HG03135 (cell line): ENCODE data around the gene KRT6A.
"Not testable (repeated sequence)": the region's sequence is repeated elsewhere in the genome, so short reads cannot be mapped to it uniquely, and the experiment has no call there.

ENCODE experiments used
- ATAC-seq: cut with Tn5 transposase; IDR thresholded peaks from one replicate; pipeline ENCODE4 v1.9.1; 2021; ENCODE audit warnings: mild to moderate bottlenecking, moderate library complexity; ENCODE audit not compliant: unreplicated experiment

The KRT6A gene

DNA sequence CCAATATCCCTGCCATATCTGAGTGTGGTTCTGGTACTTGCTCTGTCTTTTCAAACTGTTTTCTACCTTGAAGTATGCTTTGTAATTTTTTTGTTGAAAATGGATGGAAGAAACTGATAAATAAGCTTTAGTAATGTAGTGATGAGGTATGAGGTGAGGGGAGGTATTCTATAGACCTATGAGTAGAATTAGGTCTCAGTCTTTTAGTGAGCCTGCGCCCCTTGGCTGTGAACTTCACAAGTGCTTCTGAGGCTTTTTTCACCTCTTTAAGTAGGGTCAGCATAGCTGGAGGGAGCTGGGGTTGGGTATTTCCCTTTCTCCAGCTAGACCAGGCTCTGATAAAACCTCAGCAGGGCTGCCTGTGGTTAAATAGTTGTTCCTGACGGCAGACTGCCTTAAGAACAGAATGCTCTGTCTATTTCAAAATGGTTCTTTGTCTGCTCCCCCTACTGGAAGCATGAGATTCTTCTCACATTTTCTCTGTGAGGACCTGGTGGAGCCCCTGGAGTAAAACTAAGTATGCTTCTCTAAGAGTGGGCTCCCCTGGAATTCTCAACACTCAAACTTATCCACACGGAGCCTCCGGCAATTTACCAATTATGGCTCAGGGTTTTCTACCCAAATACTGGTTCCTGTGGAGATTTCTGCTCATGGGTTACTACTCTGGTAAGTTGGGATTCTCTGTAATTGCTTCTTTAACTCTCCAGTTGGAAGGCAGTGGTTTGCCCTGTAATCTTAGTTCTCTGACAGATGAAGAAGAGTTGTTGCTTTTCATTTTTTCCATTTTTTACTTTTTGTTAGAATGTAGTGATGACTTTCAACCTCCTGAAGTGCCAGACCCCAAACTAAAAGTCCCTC is 14.0 kb upstream of the KRT6A start:
- no peak for ATAC-seq

DNA sequence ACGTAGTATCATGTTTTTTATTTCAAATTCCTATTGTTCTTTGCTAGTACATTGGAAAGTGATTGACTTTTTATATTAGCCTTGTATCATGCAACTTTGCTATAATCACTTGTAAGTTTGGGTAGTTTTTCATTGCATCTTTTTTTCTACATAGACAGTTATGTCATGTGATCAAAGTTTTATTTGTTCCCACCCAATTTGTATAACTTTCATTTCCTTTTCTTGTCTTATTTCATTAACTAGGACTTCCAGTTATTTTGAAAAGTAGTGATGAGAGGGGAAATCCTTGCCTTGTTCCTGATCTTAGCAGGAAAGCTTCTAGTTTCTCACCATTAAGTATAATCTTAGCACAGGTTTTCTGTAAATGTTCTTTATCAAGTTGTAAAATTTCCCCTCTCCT is 9.8 kb upstream of the KRT6A start:
- ATAC-seq, result no peak

DNA sequence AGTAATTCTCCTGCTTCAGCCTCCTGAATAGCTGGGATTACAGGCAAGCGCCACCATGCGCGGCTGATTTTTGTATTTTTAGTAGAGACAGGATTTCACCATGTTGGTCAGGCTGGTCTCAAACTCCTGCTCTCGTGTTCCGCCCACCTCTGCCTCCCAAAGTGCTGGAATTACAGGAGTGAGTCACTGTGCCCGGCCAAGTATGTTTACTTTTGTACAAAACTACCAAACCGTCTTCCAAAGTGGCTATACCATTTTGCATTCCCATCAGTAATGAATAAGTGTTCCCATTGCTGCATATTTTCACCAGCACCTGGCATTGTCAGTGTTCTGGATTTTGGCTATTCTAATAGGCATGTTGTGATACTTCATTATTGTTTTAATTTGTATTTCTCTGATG is 8.4 kb upstream of the KRT6A start:
- ATAC-seq, result no peak

DNA sequence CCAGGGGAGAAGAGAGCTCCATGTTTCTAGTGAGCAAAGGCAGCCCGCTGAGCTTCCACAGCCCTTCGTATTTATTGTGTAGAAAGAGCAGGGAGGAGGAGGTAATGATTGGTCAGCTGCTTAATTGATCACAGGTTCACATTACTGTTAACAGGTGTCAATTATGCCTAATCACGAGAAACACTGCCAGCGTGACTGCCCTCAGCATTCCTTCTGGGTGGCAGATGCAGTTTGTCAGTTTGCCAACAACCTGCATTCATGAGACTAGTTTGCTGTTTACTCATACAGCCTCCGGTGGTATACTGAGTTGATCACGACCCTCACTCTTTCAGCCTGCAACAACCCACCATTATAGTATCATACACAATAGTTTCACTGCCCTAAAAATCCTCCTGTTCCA is 7.5 kb upstream of the KRT6A start:
- ATAC-seq, result not testable (repeated sequence)

DNA sequence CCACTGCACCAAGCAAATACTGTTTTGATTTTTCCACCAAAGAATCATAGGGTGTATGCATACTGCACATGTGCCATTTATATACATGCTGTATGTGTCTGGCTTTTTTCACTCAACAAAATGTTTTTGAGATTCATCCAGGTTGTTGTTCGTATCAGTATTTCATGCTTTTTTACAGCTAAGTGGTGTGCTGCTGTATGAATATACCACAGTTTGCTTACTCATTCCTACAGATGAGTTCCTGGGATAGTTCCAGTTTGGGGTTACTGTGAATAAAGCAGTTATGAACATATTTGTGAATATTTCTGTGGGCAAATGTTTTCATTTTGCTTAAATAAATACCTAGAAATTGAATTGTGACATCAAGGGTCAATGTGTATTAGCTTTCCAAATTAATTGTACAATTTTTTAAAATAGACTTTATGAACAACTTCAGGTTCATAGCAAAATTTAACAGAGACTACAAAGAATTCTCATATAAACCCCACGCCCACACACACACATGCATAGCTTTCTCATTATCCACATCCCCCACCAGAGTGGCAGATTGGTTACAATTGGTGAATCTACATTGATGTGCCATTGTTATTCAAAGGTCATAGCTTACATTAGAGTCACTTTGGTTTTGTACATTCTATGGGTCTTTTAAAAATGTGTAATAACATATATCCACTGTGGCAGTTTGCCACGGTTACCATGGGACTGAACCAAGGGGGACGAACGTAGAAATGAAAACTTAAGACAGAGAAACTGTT is 6.9 kb upstream of the KRT6A start:
- ATAC-seq, result no peak

DNA sequence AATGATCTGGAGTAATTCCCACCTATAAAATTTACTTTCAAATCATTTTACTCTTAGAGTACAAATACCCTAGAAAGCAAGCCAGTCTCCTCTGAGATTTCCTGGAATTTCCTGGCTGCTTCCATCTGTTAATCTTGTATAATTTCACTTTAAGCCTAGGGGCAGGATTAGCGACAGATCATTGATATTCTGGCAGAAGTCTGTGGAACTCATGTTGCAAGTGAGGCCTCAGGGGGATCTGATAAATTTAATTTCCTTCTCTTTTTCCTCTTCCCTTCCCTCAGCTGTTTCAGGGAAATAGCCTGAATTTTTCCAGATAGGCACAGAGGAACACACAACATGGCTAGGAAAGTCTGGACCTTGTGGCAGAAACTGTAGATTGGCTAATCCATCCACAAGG is 5.9 kb upstream of the KRT6A start:
- ATAC-seq, result no peak

DNA sequence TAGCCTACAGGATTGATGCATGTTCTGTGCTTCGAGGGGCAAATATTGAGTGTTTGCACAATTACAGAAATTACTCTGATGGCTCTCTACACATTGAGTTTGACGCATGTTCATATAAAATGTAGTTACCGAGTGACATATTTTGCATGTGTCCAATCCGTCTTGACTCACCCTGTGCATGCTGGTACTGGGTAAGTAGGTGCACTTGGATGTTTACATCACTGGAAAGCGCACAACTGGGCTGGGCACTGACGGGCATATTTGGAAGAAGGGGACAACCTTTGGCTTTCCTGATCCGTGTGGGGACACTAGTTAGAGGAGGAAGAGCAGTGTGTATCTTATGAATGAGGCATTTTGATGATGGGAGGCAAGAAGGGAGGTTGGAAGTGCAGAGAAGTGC is 4.9 kb upstream of the KRT6A start:
- no peak for ATAC-seq

DNA sequence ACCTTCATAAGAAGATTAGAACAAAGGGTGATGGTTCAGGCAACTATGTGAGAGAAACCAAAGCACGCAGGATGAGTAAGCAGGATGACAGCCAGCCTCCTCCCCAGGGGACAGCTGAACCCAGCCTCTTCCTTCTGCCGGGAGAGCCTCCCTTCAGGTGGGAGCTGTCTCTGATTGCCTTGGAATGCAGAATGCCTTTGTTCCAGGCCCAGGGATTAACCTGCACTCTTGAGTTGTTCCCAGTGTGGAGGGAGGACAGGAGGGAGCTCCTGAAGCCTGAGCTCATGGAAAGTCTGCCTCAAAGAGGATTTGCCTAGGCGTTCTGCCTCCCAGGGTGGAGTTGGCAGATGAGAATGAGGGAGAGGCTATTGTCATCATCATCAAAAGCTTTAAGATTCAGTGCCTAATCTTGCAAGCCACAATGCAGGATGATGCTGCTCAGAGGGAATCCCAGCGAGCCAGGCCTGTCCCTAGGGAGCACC is 3.6 kb upstream of the KRT6A start:
- no peak for ATAC-seq

DNA sequence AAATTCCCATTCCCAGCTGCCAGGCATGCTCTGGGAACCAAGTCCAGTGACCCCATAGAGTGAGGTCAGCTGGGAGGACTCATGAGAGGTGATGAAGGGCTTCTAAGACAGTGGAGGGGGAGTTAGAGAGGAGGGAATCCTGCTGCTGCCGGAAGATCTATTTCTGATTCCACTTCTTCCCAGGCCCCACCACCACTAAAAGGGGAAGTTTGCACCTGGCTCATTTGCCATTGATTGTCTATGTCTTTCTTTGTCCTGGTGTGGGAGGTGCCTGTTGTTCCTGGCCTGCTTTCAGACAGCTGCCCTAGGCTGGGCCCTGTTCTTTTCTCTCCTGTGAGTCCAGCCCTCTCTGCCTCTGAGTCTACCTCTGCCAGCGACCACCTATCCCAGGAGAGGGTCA is 3.0 kb upstream of the KRT6A start:
- no peak for ATAC-seq

DNA sequence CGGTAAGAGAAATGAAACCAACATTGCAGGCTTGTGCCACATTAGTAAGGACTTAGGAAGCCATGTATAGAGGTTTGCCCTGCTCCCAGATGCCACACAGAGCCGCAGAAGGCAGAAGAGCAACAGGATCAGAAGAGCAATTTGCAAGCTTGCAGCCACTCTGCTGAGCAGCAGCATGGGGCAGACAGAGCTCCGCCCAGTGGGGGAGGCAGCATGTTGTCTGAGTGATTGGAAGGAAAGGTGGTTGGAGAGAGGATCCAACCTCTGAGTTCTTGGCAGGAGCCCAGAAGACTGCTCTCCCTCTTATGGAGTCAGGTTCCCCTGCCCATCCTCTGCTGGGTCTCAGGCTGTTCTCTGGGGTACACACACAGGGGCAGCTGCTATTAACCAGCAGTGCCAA is 2.3 kb upstream of the KRT6A start:
- ATAC-seq, result no peak

DNA sequence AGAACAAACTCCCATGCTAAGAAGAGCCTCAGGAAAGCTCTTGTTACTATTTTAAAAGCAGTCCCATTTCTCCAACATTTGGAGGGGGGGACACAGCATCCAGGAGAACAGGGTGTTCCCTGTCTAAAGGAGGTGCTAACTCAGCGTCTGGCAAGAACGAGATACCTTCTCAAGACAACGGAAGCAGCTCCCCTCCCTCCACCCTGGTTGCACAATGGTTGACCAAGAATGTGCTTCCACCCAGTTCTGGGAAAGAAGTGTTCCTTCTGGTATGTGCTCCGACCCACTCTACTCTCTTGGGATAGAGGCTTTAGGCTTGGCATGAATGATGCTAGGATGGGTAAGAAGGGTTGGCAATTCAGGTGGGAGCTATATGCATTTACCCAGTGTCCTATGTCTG is 1.5 kb upstream of the KRT6A start:
- no peak for ATAC-seq

DNA sequence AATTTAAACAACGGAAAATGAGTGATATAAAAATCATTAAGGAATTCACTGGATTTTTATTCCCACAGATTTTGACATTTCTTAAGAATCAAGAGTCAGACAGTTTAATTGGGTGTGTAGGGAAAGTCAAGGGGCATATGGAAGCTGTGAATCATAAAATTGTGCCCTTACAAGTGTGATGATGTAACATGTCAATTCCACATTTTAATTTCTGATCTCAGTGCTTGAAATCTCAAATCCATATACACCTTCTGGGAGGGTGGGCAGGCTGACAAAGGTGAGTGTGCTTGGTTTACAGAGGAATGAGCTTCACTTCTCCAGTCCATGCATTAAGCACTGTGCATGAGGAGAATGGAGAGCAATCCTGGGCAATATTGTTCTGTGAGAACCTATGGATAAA is 1.0 kb upstream of the KRT6A start:
- ATAC-seq, result no peak

DNA sequence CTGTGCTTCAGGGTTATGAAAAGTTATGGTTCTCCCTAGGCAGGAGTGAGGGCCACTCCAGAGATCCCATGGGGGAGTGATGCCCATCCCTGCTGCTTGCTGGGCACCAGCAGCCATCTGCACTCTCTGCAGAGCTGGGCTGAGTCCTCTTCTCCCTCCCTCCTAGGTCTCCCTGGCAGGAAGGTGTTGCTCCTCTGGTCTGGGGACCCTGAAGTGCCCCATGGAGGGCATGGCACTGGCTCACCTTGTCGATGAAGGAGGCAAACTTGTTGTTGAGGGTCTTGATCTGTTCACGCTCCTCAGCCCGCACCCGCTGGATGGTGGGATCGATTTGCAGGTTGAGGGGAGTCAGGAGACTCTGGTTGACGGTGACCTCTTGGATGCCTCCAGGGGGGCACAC is 652 bp downstream of the KRT6A start:
- ATAC-seq, result not testable (repeated sequence)

DNA sequence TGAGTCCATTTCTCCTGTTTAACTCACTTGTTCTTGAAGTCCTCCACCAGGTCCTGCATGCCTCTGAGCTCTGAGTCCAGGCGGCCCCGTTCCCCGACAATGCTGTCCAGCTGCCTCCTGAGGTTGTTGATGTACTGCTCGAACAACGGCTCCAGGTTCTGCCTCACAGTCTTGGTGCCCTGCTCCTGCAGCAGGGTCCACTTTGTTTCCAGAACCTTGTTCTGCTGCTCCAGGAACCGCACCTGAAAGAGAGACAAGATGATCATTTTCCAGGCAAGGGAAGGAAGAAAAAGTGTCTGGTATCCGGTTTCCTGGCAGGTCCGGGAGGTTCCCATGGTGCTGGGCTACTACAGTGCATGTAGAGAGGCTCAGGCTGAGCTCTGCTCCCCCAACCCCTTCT is 1.6 kb downstream of the KRT6A start:
- ATAC-seq, result not testable (repeated sequence)

DNA sequence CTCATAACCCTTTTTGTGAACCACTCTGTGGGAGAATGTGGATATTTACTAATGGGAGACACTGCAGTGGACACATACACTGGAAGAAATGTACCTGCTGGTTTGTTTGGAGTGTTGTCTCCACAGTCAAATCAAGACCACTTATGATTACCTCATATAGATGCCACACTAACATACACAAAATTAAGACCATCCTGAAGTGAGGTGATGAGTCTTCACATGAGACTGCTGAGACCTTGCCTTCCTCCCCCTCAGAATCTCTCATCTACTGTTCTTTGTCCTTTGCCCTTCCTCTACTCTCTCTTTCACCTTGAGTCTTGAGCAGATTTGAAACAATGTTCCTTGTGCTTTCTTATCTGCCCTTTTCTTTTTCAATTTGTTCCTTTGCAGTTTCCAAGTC is 4.3 kb downstream of the KRT6A start:
- ATAC-seq, result no peak

DNA sequence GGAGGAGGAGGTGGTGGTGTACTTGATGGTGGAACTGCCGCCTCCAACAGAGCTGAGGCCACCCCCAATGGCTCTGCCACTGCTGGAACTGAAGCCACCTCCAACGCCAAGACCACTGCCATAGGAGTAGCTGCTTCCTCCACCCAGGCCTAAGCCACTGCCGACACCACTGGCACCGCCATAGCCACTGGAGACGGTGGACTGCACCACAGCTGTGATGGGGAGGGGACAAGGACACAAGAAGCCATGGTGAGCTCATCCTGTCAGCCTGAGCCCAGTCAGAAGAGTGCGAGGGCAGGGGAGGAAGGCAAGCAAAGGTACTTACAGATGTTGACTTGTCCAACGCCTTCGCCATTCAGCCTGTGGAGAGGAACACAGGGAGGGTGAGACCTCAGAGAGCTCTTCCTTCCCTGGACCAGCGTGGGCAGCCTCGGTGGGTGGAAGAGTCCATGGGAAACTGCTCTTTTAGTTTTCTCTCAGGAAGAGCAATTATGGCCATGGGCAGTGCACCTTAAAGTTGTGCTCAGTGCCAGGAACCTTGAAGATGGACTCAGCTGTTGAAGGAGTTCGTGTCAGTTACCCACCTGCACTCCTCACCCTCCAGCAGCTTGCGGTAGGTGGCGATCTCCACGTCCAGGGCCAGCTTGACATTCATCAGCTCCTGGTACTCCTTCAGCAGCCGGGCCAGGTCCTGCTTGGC is 5.2 kb downstream of the KRT6A start:
- ATAC-seq, result not testable (repeated sequence)

DNA sequence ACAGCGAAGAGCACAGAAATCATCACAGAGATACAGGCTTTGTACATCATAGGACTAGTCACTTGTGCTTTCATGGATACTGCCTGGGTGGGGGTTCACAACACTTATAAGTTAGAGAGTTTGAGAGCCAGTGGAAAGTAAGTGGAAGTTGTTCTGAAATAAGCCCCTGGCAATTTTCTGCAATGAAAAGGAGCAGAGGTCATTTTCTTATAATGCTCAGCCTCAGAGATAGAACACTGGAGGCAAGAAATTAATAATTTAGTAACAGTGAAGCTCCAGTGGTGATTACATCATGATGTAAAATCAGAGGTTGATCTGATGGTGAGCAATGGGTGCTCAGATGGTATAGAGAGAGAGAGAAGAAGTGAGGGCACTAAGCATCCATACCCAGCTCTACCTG is 5.8 kb downstream of the KRT6A start:
- ATAC-seq, result no peak

DNA sequence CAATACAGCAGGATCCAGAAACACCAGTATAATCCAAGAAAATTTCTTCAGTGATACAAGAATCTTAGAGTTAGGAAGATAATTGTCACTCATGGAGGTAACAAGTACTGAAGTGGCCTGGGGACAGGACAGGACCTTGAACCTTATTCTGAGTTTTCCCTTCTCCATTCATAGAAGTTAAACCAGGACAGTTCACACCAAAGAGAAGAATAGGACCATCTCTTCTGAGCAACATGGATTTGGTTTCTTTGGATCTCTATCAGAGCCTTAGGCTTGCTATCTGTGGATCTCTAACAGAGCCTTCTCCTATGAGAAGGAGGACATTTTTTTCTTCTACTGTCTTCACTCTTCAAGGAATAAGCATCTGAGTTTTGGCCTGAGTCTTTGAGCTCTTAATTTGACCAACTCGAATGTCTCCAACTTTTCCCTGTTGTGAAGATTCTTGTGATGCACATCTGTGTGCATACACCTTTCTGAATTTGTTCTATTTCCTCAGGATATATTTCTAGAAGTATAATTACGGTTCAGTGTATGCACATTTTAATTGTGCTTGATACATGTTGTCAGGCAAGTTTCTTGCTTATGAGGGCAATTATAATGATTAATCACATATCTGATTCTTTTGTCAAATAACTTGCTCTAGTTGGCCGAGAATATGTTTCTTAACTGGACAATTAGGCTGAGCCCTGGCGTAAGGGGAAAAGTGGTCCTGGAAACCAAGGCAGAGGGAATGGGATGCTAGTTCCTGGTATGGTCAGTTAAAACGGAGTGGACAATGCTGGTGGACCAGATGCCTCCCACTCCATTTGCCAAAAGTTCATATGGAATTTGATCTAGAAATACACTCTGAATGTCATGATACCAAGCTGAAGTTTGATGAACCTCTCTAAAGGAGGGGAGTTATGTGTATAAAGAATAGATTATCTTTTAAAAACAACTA is 6.6 kb downstream of the KRT6A start:
- no peak for ATAC-seq

DNA sequence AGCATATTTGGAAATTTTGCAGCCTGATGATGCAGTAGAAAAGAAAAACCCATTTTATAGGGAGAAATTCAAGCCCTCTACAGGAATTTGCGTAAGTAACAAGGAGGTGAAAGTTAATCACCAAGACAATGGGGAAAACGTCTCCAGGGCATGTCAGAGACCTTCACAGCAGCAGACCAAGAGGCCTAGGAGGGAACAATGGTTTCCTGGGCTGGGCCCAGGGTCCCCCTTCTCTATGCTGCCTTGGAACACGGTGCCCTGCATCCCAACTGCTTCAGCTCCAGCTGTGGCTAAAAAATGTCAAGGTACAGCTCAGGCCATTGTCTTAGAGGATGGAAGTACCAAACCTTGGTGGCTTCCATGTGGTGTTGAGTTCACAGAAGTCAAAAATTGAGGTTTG is 13.0 kb downstream of the KRT6A start:
- ATAC-seq, result no peak

DNA sequence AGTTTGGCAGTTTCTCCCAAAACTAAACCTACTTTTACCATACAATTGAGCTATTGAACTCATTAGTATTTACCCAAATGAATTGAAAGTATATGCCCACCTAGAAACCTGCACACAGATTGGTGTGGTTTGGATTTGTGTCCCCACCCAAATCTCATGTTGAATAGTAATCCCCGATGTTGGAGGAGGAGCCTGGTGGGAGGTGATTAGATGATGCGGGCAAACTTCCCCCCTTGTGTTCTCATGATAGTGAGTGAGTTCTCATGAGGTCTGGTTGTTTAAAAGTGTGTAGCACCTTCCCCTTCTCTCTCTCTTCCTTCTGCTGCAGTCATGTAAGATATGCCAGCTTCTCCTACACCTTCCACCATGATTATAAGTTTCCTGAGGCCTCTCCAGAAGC is 15.4 kb downstream of the KRT6A start:
- ATAC-seq, result no peak

DNA sequence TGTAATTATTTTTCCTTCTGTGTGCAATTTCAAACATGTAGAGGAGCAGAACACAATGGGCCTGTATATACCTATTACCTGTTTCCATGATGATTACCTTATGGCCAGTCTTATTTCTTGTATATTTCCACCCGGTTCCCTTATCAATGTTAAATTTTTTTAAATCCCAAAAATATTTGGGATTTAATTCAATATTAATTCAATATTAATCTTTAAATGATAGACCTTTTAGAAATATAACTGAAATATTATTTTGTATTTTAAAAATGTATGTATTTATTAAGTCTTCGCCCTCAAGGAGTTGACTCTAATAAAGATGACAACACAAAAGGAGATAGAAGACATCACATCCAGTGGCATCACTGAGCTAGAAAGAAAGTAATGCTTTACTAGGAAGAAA is 18.8 kb downstream of the KRT6A start:
- no peak for ATAC-seq
